ENCODE measurements around the gene CCDC15. TPM values are rescaled to one million over a fixed set of nuclear protein-coding genes. Genes with fewer than 3 reads are reported as not detected.

CCDC15 gene
- 0.49 TPM for total RNA-seq

GRCh38 chr11:124953753-124954589 is at the start of gene CCDC15:
Gene CCDC15 (plus strand): TSS chr11:124954202. CDS start chr11:124954733, 531 bp downstream.
- DNase-seq (ENCODE audit: low spot score) = peak; percentile 95

- DNase-seq (ENCODE audit: low spot score) = no peak
Measured at GRCh38 chr11:124915541-124916369, 38.2 kb upstream of the CCDC15 start.

DNA sequence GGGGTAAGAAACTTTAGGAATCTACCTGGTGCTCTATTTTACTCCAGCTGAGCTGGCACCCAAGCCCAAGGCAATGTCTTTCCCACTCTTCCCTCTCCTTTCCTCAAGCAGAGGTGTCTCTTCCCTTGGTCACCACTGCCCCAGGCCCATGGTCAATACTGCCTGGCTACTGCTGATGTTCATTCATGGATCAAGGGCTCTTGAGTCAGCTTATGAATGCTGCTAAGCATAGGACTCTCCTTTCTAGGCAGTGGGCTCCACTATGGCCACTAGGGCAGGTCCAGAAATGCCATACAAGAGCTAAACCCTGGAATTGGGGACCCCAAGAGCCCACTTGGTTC is 37.7 kb upstream of the CCDC15 start:
- DNase-seq (ENCODE audit: low spot score) = no peak

- DNase-seq (ENCODE audit: low spot score) = no peak
Measured at GRCh38 chr11:124917115-124917637, 36.8 kb upstream of the CCDC15 start.

DNA sequence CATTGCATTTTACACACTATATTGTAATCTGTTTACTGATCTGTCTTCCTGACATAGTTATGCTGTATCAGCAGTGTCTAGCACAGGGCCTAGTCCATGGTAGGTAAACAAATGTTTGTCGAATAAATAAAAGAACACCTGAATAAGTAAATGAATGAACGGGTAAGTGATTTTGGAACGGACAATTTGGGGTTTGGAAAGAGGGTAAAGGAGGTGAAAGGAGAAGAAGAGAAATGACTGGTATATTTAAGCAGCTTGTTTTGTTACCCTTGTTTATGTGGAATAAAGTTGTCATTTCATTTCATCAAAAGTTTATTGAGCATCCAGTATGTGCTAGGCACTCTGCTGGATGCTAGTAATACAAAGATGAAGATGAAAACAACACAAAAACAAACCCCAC is 35.1 kb upstream of the CCDC15 start, which contains the start of gene HEPN1:
TSS of gene HEPN1 (plus strand) at position 301 of the 400 bp plus-strand sequence.
- no peak for DNase-seq (ENCODE audit: low spot score)

DNA sequence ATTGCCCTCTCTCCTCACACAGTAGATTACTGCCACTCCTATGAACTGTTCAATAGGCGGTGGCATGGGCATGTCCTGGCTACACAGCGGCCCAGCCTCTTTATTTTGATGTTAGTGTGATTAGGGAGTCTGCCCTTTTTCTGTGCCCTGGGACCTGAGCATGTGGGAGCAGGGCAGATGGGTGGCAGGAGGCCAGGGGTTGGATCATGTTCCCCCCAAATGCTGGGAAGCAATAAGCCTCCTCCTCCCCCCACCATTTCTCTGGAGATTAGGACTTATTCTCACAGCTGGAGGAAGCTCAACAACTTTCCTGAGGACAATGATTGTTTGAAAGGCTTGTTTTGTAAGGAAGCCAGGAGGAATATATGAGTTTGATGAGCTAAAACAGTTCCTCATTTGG is 34.1 kb upstream of the CCDC15 start:
- DNase-seq (ENCODE audit: low spot score) = no peak

GRCh38 chr11:124920356-124920755 is 33.6 kb upstream of the CCDC15 start:
- no peak for DNase-seq (ENCODE audit: low spot score)

GRCh38 chr11:124920870-124921609 is 33.0 kb upstream of the CCDC15 start:
- peak; percentile 62 for DNase-seq (ENCODE audit: low spot score)

GRCh38 chr11:124922831-124923230 is 31.2 kb upstream of the CCDC15 start:
- DNase-seq (ENCODE audit: low spot score) = no peak

GRCh38 chr11:124923296-124923695 is 30.7 kb upstream of the CCDC15 start:
- DNase-seq (ENCODE audit: low spot score) = no peak

DNA sequence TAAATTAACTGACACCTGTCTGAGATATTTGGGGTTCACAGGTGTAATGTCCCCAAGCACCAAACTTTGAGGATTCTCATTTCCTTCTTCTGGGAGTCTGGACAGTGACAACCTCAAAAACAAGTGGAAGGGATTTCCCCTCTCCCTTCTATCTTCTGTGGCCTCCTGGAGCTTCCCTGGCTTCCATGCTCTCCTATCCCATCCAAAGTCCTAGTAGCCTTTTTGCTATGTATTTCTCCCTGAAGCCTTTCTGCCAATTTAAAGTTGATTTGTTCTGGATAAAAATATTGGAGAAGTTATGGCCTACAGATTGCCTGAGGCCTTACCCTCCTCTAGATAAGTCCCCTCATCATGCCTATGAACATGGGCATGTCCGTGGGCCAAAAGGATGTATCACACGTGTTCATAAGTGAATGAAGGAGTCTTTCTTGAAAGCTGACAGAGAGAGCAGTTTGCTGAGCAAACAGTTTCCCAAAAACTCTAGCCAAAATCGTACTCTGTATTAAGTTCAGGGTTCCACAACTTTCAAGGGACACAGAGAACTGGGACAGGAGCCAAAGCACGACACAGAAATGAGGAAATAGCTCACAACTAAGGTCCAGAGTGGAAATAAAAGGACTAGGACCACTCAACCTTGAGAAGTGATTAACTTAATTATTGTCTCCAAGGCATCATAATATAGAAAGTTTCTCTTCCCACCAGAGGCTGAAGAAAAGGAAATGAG is 24.9 kb upstream of the CCDC15 start:
- no peak for DNase-seq (ENCODE audit: low spot score)

DNA sequence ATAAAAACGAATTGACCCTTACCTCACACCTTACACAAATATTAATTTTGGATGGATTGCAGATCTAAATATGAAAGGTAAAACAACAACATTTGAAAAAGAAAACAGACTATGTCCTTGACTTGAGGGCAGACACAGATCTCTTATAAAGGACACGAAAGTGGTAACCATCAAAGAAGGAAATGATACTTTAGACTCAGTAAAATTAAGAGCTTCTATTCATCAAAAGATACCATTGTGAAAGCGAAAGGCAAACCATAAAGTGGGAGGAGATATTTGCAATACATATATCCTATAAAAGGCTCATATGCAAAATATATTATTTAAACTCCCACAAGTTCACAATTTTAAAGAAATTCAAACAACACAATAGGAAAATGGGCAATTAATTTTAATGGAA is 23.2 kb upstream of the CCDC15 start:
- DNase-seq (ENCODE audit: low spot score) = no peak

GRCh38 chr11:124934862-124935547 is 19.0 kb upstream of the CCDC15 start:
- no peak for DNase-seq (ENCODE audit: low spot score)

DNA sequence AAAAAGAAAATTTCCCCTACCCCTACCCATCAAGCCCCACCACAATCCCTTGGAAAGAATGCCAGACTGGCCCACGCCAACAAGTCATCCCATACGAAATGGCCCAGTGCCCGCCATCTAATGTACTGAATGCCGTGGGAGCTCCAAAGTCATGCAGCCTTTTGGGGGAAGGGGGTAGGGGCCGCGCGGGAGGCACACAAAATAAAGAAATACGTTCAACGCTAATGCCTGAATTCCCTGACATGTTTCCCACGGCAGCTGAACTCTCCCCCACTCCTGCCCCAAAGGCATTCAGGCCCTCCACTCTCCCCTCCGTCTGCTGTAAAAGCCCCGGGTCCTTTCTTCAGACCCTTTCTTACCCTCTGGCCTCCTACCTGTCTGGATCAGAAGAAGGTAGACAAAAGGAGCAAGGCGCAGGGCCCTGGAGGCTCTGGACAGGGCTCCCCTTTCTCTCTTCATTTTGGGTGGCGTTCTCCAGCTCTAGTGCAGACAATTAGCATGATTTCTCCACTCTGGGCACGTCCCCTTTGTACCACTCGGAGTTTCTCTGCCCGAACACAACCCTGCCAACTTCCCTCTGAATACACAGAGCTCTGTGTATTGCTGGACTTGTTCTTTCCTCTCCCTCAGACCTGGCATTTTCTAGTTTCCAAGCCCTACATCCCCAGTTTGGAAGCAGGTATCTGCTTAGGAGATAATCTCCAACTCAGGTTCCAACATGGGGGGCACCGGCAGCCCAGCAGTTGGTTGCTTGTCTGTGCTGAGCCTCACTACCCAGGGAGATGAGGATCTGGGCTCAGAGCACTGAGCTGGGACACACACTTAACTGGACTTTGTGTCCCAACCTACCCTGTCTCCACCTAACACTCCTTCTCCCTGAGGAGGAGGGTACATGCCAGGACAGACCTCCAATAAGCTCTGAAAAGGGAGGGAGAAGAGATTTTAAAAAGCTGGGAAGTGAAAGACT is 18.2 kb upstream of the CCDC15 start, which contains the start of gene HEPACAM:
TSS of gene HEPACAM (minus strand) at position 500 of the 967 bp plus-strand sequence. CDS start at position 459, 41 bp downstream.
- DNase-seq (ENCODE audit: low spot score) = no peak

DNA sequence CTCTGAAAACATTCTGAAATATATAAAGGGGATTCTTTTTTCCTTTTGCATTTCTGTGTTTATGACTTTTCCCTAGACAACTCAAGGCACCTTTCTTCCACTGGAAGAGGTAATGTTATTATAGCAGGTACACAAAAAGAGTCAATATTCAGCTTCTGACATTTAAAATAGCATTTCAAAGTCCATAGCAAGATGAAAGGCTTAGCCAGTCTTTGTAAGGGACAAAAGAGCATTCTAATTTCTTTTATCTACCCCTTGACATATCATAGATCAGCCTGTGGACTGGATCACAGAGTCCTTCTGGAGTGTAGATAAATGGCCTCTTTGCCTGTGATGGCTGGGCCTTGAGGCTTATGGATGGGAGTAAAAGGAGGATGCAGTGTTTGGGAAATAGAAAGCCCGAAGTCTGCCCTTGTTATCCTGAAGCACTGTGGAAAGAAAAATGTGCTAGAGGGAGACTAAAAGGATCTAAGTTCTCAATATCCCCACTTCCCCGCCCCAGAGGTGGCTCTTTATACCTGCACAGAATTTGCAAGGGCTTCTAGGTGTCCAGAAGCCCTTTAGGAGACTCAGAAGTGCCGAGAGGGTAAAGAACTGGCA is 16.6 kb upstream of the CCDC15 start:
- no peak for DNase-seq (ENCODE audit: low spot score)

GRCh38 chr11:124938206-124938765 is 15.7 kb upstream of the CCDC15 start:
- DNase-seq (ENCODE audit: low spot score) = no peak

GRCh38 chr11:124938970-124939369 is 15.0 kb upstream of the CCDC15 start:
- DNase-seq (ENCODE audit: low spot score) = no peak

- DNase-seq (ENCODE audit: low spot score) = no peak
Measured at GRCh38 chr11:124941703-124942102, 12.3 kb upstream of the CCDC15 start.
